Liver (tissue), 9 donors: ENCODE results near the gene OIT3. TPM values are rescaled to one million over a fixed set of nuclear protein-coding genes. Genes with fewer than 3 reads are reported as not detected.

ENCODE experiments used
- DNase-seq: peaks from one replicate; pipeline ENCODE4 v3.0.0-alpha.2; 2017; ENCODE audit warnings: low spot score
- H3K27ac ChIP-seq, 2 donors: one replicate each; pipeline ENCODE4 v1.7.0; 2013; ENCODE audit warnings: inconsistent platforms in 2 of 2, low read length in 2 of 2, control low read depth in 1 of 2, low read depth in 1 of 2, mild to moderate bottlenecking in 1 of 2
- H3K27me3 ChIP-seq, 4 donors: one replicate each; pipeline versions ENCODE4 v1.6.1 to v1.7.0; 2013; ENCODE audit warnings: low read length in 3 of 4, inconsistent platforms in 1 of 4, mild to moderate bottlenecking in 1 of 4, moderate library complexity in 1 of 4; ENCODE audit not compliant: control insufficient read depth in 4 of 4, insufficient read depth in 4 of 4
- H3K36me3 ChIP-seq, 4 donors: one replicate each; pipeline versions ENCODE4 v1.6.1 to v1.7.0; 2013; ENCODE audit warnings: low read length in 3 of 4, mild to moderate bottlenecking in 3 of 4, low read depth in 1 of 4, moderate library complexity in 1 of 4; ENCODE audit not compliant: control insufficient read depth in 4 of 4, insufficient read depth in 3 of 4
- H3K4me1 ChIP-seq, 4 donors: one replicate each; pipeline versions ENCODE4 v1.6.1 to v1.7.0; 2013; ENCODE audit warnings: low read length in 3 of 4, mild to moderate bottlenecking in 3 of 4, moderate library complexity in 1 of 4; ENCODE audit not compliant: control insufficient read depth in 4 of 4, insufficient read depth in 4 of 4
- H3K4me3 ChIP-seq, 3 donors: one replicate each; pipeline versions ENCODE4 v1.6.1 to v1.7.0; 2013; ENCODE audit warnings: low read length in 3 of 3, control low read depth in 1 of 3, low read depth in 1 of 3, mild to moderate bottlenecking in 1 of 3
- H3K9ac ChIP-seq, 2 donors: one replicate each; pipeline ENCODE4 v1.7.0; 2013; ENCODE audit warnings: low read length in 2 of 2, mild to moderate bottlenecking in 2 of 2, moderate library complexity in 2 of 2, control low read depth in 1 of 2, low read depth in 1 of 2
- H3K9me3 ChIP-seq, 4 donors: one replicate each; pipeline versions ENCODE4 v1.6.1 to v1.7.0; 2013; ENCODE audit warnings: low read length in 3 of 4; ENCODE audit not compliant: control insufficient read depth in 4 of 4
- CTCF ChIP-seq: fragments of 150-350 bp; IDR thresholded peaks from 2 replicates; pipeline ENCODE4 v1.5.1; 2017; ENCODE audit warnings: improper control_type of control experiment, low read depth, low read length; ENCODE audit not compliant: missing input control
- EGR1 ChIP-seq, 2 donors: IDR thresholded peaks; 2 replicates each; pipeline ENCODE4 v1.6.1; 2016 to 2018; ENCODE audit warnings: antibody characterized with exemption in 2 of 2, low read depth in 2 of 2
- FOXA1 ChIP-seq: IDR thresholded peaks from 2 replicates; pipeline ENCODE4 v1.6.1; 2016; ENCODE audit warnings: antibody characterized with exemption
- FOXA2 ChIP-seq: IDR thresholded peaks from 2 replicates; pipeline ENCODE4 v1.6.1; 2016; ENCODE audit warnings: antibody characterized with exemption
- GABPA ChIP-seq, 2 donors: IDR thresholded peaks in 1 of 2; conservative IDR thresholded peaks in 1 of 2; 2 replicates each; pipeline ENCODE4 v1.6.1; 2016; ENCODE audit warnings: antibody characterized with exemption in 2 of 2, mild to moderate bottlenecking in 1 of 2, moderate library complexity in 1 of 2
- HNF4G ChIP-seq: IDR thresholded peaks from 2 replicates; pipeline ENCODE4 v1.6.1; 2016; ENCODE audit warnings: antibody characterized with exemption
- JUND ChIP-seq, 2 donors: IDR thresholded peaks; 2 replicates each; pipeline ENCODE4 v1.6.1; 2016; ENCODE audit warnings: antibody characterized with exemption in 2 of 2
- MAX ChIP-seq: IDR thresholded peaks from 2 replicates; pipeline ENCODE4 v1.6.1; 2016; ENCODE audit warnings: antibody characterized with exemption
- NR2F2 ChIP-seq: IDR thresholded peaks from 2 replicates; pipeline ENCODE4 v1.6.1; 2016; ENCODE audit warnings: antibody characterized with exemption
- RAD21 ChIP-seq, 2 donors: IDR thresholded peaks; 2 replicates each; pipeline ENCODE4 v1.6.1; 2016; ENCODE audit warnings: antibody characterized with exemption in 2 of 2, mild to moderate bottlenecking in 2 of 2
- REST ChIP-seq: IDR thresholded peaks from 2 replicates; pipeline ENCODE4 v1.6.1; 2016; ENCODE audit warnings: antibody characterized with exemption, mild to moderate bottlenecking
- RXRA ChIP-seq, 2 donors: IDR thresholded peaks; 2 replicates each; pipeline ENCODE4 v1.6.1; 2017 to 2018; ENCODE audit warnings: antibody characterized with exemption in 2 of 2, mild to moderate bottlenecking in 1 of 2
- SP1 ChIP-seq: IDR thresholded peaks from 2 replicates; pipeline ENCODE4 v1.6.1; 2018; ENCODE audit warnings: antibody characterized with exemption, mild to moderate bottlenecking
- TAF1 ChIP-seq: conservative IDR thresholded peaks from 2 replicates; pipeline ENCODE4 v1.6.1; 2016; ENCODE audit warnings: antibody characterized with exemption, mild to moderate bottlenecking
- YY1 ChIP-seq: IDR thresholded peaks from 2 replicates; pipeline ENCODE4 v1.6.1; 2016; ENCODE audit warnings: antibody characterized with exemption, mild to moderate bottlenecking
- WGBS: extraction: QIAGEN DNeasy Blood & Tissue Kit; methylation state at CpG from one replicate; pipeline ENCODE4 v1.1.7; 2013; 5-methylcytosine and 5-hydroxymethylcytosine counted together
- polyA plus RNA-seq, 2 donors: library from polyadenylated mRNA; stranded (reverse) in 1 of 2; unstranded in 1 of 2; fragments of 200-250 nt in 1 of 2; fragments of >200 nt in 1 of 2; fragmentation: Nextera tagmentation in 1 of 2; extraction: Ambion mirVana in 1 of 2; gene quantifications; one replicate each; pipeline versions ENCODE4 v1.2.1 to v1.2.3, GENCODE V29; 2013 to 2015
- total RNA-seq, 2 donors: library from RNA; depleted of rRNA; stranded (reverse); fragments of >200 nt; gene quantifications; one replicate each; pipeline ENCODE4 v1.2.3, GENCODE V29; 2014
- TF ChIP-seq, protein P1 (sequence below): IDR thresholded peaks from 2 replicates; pipeline ENCODE4 v1.6.1; 2016; ENCODE audit warnings: antibody characterized with exemption
- donor health status: healthy.
- donor health status: healthy.
- donor health status: healthy.
- donor health status: healthy.
- donor health status: healthy.

The OIT3 gene
- total and polyA plus RNA-seq, 4 donors: 19.0 to 84.8 (median 59.8) TPM

DNA sequence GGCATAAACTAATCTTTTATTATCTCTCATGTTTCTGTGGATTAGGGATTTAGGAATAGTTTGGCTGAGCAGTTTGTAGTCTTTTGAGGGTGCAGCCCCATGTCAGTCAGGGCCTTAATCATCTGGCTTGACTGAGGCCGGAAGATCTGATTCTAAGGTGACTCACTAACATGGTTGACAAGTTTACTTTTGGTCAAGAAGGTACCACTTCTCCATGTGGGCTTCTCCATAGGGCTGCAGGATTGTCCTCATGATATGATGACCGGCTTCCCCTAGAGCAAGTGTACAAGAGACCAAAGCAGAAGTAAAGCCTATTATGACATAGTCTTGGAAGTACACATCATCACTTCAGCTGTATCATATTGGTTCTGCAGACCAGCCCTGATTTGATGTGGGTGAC is 45.9 kb upstream of the OIT3 start:
- 95% methylated on average over 2 of the region's 2 CpGs for WGBS
- no peak overlapping the region for H3K27ac ChIP-seq
- no peak for TF ChIP-seq REST
- TF ChIP-seq HNF4G: no peak
- no peak for TF ChIP-seq RAD21 (IDR thresholded peaks at IDR 0.05)
- no peak for TF ChIP-seq GABPA (IDR thresholded peaks at IDR 0.05 in 1 of 2, conservative IDR thresholded peaks at IDR 0.05 in 1 of 2)
- TF ChIP-seq SP1: no peak
- TF ChIP-seq JUND (IDR thresholded peaks at IDR 0.05): no peak
- TF ChIP-seq, protein P1, sequence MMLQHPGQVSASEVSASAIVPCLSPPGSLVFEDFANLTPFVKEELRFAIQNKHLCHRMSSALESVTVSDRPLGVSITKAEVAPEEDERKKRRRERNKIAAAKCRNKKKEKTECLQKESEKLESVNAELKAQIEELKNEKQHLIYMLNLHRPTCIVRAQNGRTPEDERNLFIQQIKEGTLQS: no peak
- TF ChIP-seq RXRA (IDR thresholded peaks at IDR 0.05): no peak
- TF ChIP-seq YY1: no peak
- TF ChIP-seq MAX: no peak
- TF ChIP-seq NR2F2: no peak
- no peak for TF ChIP-seq EGR1 (IDR thresholded peaks at IDR 0.05; ENCODE audit: low read depth in 2 of 2)
- no peak for TF ChIP-seq FOXA2
- no peak overlapping the region for H3K4me3 ChIP-seq
- no peaks in the 10 kb centered on the region for H3K4me1 ChIP-seq
- no peaks in the 10 kb centered on the region for H3K36me3 ChIP-seq
- H3K9ac ChIP-seq: no peak overlapping the region
- H3K9me3 ChIP-seq: no peaks in the 10 kb centered on the region
- H3K27me3 ChIP-seq: no peaks in the 10 kb centered on the region
- DNase-seq: no peak

GRCh38 chr10:72850861-72851260 is 42.7 kb upstream of the OIT3 start:
- no peak for DNase-seq
- Histone ChIP-seq H3K4me1 (no peaks in the 10 kb centered on the region), H3K27me3 (no peaks in the 10 kb centered on the region), H3K9ac (no peak overlapping the region), H3K27ac (no peak overlapping the region), H3K4me3 (no peak overlapping the region), H3K9me3 (no peaks in the 10 kb centered on the region), H3K36me3 (no peaks in the 10 kb centered on the region)
- TF ChIP-seq MAX (no peak), TAF1 (no peak), FOXA1 (no peak), CTCF (no peak)
- WGBS: 89% methylated on average over 2 of the region's 2 CpGs
